Activated CD4-positive, alpha-beta T cell treated with anti-CD3 and anti-CD28 coated beads, Interleukin-2, amount 50 U/mL, for 1 hour (primary cell): ENCODE results near the gene LILRB3.
"Not testable (repeated sequence)": the region's sequence is repeated elsewhere in the genome, so short reads cannot be mapped to it uniquely, and the experiment has no call there.

Experiments used
- DNase-seq: peaks from one replicate; pipeline ENCODE4 v3.0.0-alpha.2; 2020

Gene LILRB3

GRCh38 chr19:54222474-54223276 lies at the start of gene LILRB3:
Gene LILRB3 (minus strand): TSS chr19:54223007. CDS start chr19:54222976, 31 bp downstream.
- DNase-seq, result not testable (repeated sequence)

GRCh38 chr19:54272181-54272580 lies 49.4 kb upstream of the LILRB3 start:
- not testable (repeated sequence) for DNase-seq

- DNase-seq, result not testable (repeated sequence)
Observed at GRCh38 chr19:54271587-54271986, 48.8 kb upstream of the LILRB3 start.

- DNase-seq, result no peak
Observed at GRCh38 chr19:54271106-54271505, 48.3 kb upstream of the LILRB3 start.

GRCh38 chr19:54268936-54269335 lies 46.1 kb upstream of the LILRB3 start:
- DNase-seq, result no peak

GRCh38 chr19:54266133-54266532 lies 43.3 kb upstream of the LILRB3 start:
- peak; percentile 62 for DNase-seq

GRCh38 chr19:54262470-54262869 lies 39.7 kb upstream of the LILRB3 start:
- no peak for DNase-seq

GRCh38 chr19:54262066-54262465 lies 39.3 kb upstream of the LILRB3 start:
- DNase-seq, result no peak

- no peak for DNase-seq
Observed at GRCh38 chr19:54257116-54257480, 34.3 kb upstream of the LILRB3 start, which contains the start of gene LILRB5. Gene LILRB5 (minus strand): TSS chr19:54257273. CDS start chr19:54257193, 80 bp downstream.

- no peak for DNase-seq
Observed at GRCh38 chr19:54256250-54257115, 33.7 kb upstream of the LILRB3 start.

GRCh38 chr19:54255105-54255775 lies 32.4 kb upstream of the LILRB3 start:
- DNase-seq, result no peak

- DNase-seq, result no peak
Observed at GRCh38 chr19:54254195-54254906, 31.5 kb upstream of the LILRB3 start.

GRCh38 chr19:54253331-54254194 lies 30.8 kb upstream of the LILRB3 start:
- no peak for DNase-seq

GRCh38 chr19:54252845-54253244 lies 30.0 kb upstream of the LILRB3 start:
- DNase-seq, result no peak

GRCh38 chr19:54252243-54252642 lies 29.4 kb upstream of the LILRB3 start:
- no peak for DNase-seq

- DNase-seq, result no peak
Observed at GRCh38 chr19:54248016-54248601, 25.3 kb upstream of the LILRB3 start.

GRCh38 chr19:54247106-54247930 lies 24.5 kb upstream of the LILRB3 start:
- no peak for DNase-seq

GRCh38 chr19:54245936-54246335 lies 23.1 kb upstream of the LILRB3 start:
- no peak for DNase-seq

- not testable (repeated sequence) for DNase-seq
Observed at GRCh38 chr19:54243809-54244208, 21.0 kb upstream of the LILRB3 start.

- not testable (repeated sequence) for DNase-seq
Observed at GRCh38 chr19:54242646-54243045, 19.8 kb upstream of the LILRB3 start, which contains the start of gene LILRA6. Gene LILRA6 (minus strand): TSS chr19:54242790.
